8988T (cell line): ENCODE results near the gene PTPN13.

Experiments used
- DNase-seq: peaks from one replicate; pipeline ENCODE4 v3.0.0; 2011

The PTPN13 gene

GRCh38 chr4:86587381-86588140, 6.6 kb upstream of the PTPN13 start:
- DNase-seq: no peak

GRCh38 chr4:86592553-86593249, 1.4 kb upstream of the PTPN13 start:
- DNase-seq: no peak

DNA sequence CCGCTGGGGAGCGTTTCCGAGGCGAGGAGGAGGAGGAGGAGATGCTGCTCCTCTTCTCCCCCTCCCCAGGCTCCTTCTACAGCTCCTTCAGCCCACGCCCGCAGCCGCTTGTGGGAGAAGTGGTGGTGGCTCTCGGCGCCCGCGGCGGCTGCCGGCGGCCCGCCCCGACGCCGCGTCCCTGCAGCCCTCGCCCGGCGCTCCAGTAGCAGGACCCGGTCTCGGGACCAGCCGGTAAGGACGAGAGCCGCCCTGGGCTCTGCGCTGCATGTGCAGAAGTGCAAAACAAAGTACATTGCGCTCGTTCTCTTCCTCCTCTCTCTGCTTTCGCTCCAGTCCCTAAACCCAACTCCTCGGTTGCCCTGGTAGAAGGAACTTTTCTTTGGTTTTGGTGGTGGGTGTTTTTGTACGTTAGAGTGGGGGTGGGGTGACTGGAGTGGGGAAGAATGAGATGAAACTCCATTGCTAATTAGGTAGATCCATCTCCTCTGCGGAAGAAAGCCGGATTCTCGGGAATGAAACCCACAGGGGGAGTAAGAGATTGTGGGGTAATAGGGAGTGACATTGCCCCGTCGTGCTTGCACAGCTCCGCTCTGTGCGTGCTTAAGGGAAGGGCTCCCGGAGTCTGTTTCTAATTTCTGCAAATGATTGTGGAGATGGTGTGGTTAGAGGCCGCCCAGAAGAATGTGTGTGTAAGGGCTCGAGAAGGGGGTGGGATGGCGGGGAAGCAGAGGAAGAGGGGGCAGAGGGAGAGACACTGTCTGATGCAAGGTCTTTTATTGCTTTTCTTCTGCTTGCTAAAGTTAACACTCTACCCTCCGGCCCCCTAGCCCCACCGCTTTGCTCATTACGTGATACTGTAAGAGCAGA, 677 bp downstream of the PTPN13 start:
- DNase-seq: no peak

- no peak for DNase-seq
These were observed 1.3 kb downstream of the PTPN13 start for GRCh38 chr4:86595426-86595805.

DNA sequence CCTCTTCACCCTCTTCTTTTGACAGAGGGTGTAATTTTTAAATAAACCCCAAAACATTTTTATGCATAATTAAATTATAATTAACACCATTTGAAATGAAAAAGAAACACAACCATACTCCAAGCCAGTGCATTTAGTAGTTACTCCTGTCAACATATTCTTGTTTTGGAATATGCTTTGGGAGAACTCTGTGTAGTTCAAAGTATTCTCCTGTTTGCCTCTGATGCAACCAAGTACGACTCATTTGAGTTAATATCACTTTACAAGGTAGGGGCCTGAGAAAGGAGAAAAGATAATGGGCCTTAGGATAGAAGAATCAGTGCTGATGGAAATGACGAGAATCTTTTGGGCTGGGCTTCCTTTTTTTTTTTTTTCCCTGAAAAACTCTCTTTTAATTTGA, 2.7 kb downstream of the PTPN13 start:
- DNase-seq: no peak

DNA sequence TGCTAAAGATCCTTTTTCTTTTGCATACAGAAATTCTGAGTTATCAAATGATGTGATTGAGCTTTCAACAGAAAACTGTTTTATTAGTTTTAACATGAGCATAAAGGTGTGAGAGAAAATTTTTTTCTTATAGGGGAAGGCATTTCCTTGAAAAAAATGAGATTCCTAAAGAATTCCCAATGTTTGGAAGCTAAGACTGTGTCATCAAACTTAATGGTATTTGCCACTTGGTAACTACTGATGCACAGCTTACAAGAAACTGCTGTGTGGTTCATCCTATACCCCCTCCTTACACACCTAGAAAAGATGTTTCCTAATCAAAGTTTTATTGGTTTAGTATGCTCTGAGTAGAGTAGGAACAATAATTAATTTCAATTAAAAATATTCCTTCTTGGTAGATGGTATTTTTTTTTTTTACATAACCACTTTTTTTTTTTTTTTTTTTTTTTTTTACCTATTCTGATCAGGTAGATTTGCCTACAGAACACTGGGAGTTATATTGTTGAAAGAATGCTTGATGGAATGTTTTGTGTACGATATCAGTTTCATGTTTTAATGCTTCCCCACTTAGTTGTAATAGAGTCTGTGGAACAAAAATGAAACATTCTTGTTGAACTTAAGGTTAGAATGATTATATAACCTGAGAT, 6.0 kb downstream of the PTPN13 start:
- no peak for DNase-seq

DNA sequence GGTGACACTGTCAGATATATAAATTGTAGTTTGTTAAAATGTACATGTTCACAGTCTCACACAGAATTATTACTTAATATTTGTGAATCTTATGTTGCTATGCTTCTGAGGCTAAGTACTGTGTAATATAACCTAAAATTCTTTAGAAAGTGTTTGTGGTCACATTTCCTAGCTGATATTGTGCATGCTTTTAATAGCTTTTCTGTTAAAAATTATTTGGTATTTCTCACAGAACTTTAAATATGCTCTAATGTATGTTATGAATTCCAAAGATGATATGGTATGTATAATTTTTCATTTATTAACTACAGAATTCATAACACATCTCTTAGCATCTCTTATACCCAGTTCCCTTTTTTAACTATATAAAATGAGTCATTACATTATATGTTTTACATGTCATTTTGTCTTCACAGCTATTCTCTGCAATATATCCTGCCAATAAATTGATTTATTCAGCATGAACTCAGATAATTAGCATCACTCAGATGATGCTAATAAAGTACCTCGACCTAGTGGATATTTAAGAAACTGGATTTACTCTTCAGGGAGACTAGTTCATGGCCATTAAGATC, 9.3 kb downstream of the PTPN13 start:
- no peak for DNase-seq

- DNase-seq: no peak
These were observed 12.7 kb downstream of the PTPN13 start for GRCh38 chr4:86606809-86607208.

DNA sequence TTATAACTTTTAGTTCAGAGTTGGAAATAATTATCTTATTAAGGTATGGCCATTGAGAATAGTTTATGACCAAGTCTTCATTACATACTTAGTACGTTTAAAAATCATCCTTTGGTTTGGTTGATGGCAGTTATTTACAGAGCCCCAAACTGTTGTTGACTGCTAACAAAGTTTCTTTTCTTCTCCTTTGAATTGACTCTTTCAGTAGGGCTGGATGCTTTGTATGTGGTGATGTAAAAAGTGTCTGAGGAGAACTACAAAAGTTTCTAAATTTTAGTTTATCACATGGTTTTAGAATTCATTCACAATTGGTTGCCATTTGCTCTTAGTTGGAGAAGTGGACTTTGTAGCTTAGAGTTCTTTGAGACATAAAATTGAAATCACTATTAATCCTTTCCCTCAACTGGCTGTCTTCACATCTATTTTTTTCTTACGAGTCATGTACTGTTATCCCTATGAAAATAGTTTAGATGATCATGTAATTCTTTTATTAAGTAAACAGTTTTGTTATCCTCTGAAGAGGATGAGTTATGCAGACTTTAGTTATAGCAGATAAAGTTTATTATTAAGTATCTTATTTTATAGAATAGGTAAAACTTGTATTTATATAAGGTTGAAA, 14.8 kb downstream of the PTPN13 start:
- no peak for DNase-seq

DNA sequence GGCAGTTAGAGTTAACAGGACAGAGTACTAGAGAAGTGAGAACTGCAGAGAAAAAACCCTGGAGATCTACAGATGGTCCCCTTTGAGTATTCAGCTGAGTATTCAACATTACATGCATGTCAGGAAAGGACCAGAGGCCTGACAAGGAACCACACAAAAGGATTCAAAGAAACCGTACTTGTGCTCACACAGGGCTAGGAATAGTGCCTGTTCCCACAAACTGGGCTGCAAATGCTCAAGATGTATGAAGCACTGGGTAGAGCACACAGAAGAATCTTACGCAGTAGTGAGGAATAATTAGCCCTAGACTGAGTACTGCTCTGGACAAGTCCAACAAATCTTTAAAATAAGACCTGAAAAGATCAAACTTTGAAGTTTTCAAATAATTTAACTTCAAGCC, 17.6 kb downstream of the PTPN13 start:
- DNase-seq: no peak

GRCh38 chr4:86613734-86614133, 19.6 kb downstream of the PTPN13 start:
- no peak for DNase-seq

- no peak for DNase-seq
These were observed 20.8 kb downstream of the PTPN13 start for GRCh38 chr4:86614865-86615264.

DNA sequence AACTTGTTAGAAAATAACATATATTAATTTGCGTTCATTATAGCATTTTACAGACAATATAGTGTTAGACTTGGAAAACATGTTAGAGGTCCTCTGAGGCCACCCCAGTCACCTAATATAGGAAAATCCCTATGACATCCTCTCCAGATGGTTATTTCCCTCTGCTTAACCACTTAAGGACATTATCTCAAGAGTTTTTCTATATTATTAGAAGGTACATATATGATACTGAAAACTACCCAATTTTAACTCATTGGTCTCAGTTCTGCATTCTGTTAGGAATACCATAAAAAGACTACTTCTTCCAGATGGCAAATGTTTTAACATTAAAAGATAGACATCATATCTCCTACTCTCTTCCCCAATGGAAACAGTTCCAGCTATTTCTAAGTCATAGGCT, 21.4 kb downstream of the PTPN13 start:
- no peak for DNase-seq

- DNase-seq: no peak
These were observed 25.5 kb downstream of the PTPN13 start for GRCh38 chr4:86619656-86620055.

DNA sequence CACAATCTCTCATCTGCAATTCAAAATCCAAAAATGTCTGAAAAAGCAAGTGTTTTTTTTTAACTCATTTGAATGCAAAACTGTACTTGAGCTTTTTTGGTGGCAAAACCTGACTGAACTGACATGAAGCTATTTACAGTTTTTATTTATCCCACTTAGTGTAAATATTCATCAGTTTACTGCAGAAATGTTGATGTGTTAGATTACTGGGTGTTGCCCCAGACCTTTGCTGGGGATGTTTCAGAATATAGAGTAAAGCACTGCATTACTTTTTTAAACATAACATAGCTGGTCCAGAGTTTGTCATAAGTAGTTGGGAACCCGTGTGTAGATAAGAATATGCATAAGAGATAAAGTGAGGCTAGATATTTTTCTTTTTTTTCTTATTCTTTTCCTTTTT, 27.3 kb downstream of the PTPN13 start:
- no peak for DNase-seq

DNA sequence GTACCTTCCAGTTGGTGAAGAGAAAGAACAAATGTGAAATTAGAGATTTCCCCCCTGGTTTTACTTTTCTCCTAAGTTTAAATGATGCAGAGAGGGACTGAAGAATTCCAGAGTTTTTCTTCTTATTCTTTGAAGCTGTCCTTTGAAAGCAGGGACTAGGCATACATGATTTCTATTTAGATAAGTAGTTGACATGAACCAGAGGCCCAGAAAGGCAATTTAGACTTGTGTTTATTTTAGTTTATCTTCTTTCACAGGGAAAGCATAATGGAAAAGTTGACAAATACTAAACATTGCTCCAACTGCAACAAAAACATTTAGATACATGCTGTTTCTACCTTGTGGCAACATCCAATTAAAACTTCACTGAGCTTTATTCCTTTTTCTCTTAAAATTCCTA, 32.0 kb downstream of the PTPN13 start:
- no peak for DNase-seq

DNA sequence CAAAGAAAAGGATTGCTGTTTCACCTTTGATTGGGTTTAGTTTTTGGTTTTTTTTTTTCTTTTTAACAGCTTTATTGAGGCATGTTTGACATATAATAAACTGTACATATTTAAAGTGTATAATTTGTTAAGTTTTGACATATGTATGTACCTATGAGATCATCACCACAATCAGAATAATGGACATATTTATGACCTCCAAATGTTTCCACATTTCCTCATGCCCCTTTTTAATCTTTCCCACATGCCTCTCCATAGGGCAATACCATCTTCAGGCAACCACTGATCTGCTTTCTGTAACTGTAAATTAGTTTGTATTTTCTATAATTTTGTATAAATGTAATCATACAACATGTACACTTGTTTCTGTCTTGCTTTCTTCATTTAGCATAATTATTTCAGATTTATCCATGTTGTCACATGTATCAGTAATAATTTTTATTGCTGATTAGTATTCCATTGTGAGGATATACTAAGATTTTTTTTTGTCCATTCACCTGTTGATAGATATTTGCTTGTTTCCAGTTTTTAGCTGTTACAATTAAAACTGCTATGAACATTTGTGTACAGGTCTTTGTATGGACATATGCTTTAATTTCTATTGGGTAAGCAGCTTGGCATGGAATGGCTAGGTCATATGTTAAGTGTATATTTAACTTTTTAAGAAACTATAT, 33.5 kb downstream of the PTPN13 start:
- no peak for DNase-seq

DNA sequence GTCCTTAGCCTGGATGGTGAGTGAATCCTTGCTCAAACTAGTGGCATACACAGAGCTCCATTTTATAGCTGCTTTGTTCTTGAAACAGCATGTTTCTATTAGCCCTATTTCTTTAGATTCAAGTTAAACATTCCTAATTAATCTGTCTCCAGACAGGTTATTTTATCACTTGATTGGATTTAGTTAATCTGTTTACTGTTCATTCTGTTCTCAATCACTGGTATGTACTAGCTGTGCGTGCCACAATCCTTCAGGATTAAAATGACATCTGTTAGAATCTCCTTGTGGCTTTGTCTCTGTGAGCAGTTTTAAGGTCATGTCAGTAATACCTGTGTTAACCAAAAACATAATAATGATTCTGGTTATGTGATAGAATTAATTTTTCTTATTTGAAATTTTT, 36.5 kb downstream of the PTPN13 start:
- no peak for DNase-seq

DNA sequence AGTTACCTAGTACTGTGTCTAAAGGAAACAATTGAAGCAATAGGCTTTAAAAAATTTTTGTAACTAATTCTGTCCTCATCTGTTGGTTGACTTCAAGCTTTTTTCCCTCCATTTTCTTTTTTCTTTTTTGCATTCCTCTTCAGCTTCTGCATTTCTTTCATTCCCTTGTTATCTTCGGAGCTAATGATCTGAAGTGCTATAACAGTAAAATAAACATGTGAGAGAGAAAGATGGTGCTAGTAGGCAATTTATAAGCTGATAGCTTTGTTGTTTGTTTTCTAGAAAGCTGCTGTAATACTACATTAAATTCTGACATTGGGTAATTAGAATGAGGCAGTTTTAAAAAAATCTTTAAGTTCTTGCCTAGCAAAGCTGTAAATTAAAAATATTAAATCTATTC, 37.1 kb downstream of the PTPN13 start:
- no peak for DNase-seq

DNA sequence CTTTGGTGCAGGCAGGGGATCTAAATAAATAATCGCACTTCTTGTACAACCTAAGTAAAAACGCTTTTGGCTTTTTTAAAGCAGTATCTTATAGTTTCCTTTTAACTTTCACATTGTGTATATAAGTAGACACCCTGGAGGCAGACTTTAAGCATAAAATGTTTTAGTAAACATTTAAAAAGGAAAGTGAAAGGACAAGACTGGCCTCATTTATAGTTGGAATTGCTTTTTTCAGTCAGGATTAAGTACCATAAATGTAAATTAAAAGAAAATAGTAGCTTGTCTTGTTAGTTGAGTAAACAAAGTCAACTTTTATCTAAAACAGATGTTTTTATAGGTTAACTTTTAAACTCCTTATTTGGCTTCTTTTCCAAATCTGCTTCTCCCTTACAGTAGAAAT, 39.7 kb downstream of the PTPN13 start:
- no peak for DNase-seq

GRCh38 chr4:86640469-86640868, 46.4 kb downstream of the PTPN13 start:
- DNase-seq: no peak
